Putamen (tissue), 1 donor: ENCODE results near the gene FIGN.

ENCODE experiments used
- DNase-seq: peaks from one replicate; pipeline ENCODE4 v3.0.0-alpha.2; 2016; ENCODE audit warnings: low spot score

Gene FIGN, protein sequence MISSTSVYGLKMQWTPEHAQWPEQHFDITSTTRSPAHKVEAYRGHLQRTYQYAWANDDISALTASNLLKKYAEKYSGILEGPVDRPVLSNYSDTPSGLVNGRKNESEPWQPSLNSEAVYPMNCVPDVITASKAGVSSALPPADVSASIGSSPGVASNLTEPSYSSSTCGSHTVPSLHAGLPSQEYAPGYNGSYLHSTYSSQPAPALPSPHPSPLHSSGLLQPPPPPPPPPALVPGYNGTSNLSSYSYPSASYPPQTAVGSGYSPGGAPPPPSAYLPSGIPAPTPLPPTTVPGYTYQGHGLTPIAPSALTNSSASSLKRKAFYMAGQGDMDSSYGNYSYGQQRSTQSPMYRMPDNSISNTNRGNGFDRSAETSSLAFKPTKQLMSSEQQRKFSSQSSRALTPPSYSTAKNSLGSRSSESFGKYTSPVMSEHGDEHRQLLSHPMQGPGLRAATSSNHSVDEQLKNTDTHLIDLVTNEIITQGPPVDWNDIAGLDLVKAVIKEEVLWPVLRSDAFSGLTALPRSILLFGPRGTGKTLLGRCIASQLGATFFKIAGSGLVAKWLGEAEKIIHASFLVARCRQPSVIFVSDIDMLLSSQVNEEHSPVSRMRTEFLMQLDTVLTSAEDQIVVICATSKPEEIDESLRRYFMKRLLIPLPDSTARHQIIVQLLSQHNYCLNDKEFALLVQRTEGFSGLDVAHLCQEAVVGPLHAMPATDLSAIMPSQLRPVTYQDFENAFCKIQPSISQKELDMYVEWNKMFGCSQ

DNA sequence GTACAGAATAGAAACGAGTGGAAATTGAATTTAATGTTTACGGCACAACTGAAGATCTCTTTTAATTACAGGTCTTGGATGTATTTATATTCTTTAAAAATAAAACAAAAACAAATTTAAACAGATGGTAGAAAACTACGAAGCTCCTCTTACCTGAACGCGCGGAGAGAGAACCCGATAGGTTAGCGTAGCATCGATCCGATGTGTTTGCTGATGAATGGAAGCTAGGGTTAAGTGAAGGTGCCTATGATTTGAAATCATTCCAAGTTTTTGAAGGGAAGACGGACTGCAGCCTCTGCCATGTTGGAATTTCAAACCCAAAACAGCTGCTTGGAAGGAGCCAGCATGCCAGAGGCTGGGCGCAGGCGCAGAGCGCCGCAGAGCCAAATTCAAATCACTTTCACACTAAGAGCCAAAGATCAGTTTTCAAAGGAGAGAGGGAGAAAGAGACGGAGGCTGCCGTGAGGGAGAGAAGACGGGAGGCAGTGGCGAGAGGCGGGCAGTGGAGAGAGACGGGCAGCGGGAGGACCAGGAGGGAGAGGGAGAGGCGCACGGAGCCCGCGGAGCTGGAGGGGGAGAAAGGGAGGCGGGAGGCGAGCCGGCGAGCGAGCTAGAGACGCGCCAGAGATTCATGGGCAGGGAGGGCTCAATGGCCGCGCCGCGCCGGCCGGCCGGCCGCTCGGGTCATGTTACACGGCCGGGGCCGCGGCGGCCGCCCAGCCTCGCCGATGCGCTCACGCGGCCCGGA is at the start of gene FIGN:
Gene FIGN (minus strand): TSS at position 324 of the 748 bp plus-strand sequence. CDS start 1,081 bp downstream, outside the sequence.
- peak; percentile 84 for DNase-seq

DNA sequence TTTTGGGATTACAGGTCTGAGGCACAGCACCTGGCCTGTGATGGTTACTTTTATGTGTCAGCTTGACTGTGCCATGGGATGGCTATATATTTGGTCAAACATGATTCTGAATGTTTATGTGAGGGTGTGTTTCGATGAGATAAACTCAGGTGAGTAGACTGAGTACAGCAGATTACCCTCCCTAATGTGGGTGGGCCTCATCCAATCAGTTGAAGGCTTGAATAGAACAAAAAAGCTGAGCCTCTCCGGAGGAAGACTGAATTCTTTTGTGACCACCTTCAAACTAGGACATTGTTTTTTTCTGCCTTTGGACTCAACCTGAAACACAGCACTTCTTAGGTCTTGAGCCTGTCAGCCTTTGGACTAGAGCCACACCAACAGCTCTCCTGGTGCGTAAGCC is 49.4 kb upstream of the FIGN start:
- no peak for DNase-seq

DNA sequence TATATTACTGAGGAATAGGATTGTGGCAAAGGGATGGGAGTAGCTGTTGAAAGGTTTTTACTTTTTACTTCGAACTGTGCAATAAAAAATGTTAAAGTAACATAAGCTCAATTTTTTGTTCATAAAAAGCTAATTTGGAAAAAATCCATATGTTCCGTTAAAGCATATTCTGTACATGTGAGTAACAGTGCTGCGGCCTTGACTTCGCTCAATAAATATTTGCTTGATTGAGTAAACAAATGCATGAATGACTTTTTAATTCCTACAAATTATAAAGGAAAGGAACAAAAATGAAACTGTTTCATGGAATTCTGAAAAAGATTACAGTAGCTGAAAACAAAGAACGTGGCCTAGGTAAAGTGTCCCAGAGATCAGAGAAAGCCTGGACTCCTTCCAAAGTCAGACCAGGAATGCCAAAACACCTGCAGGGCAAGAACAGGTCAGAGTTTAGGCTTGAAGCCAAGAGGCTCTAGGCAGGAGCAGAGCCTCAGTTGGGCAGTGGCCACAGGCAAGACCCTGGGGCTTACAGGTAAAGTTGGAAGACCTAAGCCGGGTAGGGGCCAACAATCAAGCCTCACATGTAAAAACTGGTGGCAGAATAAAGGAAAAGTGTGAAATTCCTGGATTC is 44.3 kb upstream of the FIGN start:
- no peak for DNase-seq

DNA sequence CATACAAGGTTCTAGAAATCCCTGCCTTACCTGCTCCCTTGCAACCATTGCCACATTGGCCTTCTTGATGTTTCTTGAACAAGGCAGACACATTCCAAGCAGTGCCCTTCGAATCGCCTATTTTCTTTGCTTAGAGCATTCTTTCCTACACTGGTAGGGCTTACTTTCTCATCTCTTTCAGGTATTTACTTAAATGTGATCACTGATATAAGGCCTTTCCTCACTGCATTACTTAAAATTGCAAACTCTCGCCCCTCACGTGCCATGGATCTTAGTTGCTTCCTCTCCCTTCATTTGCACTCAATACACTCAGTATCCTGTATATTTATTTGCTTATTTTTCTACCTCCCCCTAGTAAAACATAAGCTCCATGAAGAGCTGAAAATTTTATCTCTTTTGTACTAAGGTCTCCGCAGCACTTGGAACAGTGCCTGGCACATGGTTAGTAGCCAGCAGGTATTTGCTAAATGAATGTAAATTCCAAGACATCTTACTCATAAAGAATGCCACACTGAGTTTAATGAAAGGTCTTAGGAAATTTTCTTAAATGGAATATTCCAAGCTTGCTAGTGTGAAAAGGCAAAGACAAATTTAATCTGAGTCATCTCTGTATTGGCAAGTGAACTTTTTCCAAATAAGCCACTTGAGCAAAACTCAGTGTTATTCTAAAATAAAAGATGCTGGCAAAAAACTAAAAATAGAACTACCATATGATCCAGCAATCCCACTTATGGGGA is 42.4 kb upstream of the FIGN start:
- DNase-seq = no peak

DNA sequence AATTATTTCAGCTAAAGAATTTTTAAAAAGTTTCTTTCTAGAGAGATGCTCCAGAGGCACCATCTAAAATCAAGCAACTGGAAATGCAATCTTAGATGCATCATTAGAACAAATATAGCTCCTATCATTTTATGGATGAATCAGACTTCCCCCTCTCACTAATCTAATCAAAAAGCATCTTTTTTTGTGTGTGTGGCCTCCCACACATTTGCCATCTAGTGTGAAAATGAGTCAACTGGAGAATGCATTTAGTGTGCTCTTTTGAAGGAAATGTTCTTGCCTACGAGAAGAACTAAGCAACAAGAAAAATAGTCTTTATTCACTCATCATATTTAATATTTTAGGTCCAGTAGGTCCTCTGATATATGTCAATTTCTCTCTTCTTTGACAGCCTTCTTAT is 39.5 kb upstream of the FIGN start:
- DNase-seq = peak; percentile 15

DNA sequence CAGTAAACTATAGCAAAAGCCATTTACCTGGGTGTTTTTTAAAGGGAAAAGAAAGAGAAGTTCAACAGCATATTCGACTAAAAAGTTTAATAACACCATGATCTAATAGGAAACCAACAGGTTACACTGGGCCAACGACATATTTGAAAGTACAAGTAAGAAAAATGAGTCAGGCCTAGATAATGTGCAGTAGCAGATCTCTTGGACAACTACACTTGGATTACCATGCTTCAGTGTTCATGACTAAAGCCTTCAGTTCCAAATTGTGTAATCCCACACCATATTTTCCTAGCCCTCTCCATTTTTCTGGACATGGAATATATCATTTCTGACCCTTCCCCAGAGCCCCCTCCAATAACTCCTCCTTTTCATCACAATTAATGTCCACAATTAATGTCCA is 39.1 kb upstream of the FIGN start:
- no peak for DNase-seq

DNA sequence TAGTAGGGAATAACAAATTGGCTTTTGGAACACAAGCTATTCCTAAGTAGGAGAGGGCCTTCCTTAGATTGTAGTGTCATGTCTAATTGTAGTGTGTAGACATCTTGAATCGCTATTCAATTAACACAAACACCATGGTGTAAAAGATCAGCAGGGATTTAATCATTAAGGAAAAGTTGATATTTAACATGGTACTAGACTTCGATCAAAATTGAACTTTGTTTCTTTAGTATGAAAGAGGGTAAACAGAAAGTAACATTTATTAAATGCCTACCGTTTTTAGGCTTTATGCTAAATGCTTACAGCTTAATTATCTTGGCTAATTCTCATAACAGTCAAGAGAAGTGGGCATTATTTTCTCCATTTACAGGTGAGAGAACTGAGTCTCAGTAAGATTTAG is 37.5 kb upstream of the FIGN start:
- no peak for DNase-seq

DNA sequence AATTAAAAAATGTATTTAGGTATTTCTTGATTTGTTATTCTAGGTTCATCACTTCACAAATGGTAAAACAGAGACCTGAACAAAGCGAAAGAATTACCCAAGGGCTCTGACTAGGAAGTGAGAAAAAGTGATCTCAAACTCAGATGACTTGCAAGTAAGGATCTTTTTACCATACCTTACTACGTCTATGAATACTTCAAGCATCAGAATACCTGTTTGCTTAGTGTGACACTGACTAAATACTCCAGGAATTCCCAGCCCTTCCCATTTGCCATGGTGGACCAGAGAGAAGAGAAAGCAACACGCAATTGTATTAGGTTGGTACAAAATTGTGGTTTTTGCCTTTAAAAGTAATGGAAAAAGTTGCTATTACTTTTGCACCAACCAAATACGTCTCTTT is 35.8 kb upstream of the FIGN start:
- DNase-seq = no peak

DNA sequence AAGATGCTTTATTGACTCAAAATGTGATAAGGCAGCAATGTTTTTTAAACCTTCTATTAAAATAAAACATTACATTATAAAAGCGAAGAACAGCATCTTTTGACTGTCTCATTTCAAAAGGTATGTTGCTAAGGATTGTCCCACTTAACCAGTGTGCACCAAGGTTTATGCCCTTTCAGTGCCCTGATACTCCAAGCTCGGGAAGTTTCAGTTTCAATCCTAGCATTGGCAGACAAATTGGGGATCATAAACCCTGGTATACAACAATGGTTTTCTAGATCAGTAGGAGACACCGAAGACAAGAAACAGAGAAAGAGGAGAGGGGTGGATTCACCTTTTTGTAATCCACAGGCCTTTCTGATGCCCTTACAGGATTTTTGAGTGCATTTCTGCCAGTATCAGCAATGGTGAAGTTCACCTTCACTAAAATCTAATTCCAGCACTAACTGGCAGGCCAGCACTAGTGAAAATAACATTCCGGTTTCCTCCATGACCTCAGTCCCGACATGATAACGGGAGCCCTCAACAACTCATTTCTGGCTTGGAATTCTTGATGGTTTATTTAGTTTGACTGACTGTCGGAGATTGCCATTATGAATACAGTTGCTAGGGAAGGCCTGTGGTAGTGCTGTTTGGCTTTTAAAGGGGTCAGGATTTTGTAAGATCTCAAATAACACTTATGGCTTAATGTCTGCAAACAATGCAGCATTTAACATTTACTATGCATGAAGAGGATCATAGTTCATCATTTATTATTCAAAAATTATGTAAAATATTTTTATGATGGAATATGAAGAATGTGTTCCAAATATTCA is 33.3 kb upstream of the FIGN start:
- no peak for DNase-seq

DNA sequence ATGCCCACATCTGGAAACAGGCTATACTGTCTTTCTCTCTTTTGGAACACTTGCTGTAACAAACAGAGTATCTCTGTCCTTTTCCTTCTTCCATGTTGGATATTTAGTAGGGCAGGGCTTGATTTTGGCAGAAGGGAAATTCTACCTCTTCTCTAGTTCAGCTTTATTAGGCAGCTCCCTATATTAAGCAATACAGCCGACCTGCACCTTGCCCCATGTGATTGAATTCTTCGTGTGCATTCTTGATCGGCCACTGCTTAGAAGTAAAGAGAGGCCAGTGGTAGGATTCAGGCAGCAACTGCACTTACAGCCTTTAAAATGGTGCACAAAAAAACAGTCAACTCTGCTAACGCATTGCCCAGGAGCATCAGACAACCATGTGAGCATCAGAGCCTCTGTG is 31.3 kb upstream of the FIGN start:
- DNase-seq = no peak

DNA sequence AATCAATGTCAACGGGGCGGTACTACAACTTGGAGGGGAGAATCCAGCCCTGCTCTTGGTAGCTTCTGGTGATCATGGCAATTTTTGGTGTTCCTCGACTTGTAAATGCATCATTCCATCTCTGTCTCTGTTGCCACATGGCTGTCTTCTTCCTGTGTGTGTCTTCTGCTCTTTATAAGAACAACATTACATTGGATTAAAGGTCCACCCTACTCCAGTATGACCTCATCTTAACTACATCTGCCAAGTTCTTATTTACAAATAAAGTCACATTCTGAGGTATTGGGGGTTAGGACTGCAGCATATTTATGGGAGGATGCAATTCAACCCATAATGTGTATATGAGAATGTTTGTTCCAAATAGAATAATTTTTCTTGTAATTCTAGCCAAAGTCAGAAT is 28.8 kb upstream of the FIGN start:
- DNase-seq = no peak

DNA sequence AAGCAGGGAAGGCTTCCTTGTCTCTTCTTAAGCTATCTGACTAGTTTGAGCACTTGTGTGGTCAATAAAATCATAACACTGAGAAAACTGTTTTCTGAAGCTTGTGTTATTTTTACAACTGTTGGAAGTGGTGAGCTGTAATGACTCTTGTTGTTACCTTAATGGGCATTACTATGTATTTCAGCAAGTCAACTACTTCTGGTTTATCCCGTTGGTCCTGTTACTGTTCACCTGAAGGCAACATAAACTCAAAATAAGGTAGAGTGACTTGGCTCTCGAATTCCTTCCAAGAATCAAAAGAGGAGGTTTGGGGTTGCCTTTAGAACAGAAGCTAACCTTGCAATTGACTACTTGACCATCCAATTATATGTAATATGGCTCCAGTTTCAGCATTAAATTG is 23.2 kb upstream of the FIGN start:
- DNase-seq = no peak

DNA sequence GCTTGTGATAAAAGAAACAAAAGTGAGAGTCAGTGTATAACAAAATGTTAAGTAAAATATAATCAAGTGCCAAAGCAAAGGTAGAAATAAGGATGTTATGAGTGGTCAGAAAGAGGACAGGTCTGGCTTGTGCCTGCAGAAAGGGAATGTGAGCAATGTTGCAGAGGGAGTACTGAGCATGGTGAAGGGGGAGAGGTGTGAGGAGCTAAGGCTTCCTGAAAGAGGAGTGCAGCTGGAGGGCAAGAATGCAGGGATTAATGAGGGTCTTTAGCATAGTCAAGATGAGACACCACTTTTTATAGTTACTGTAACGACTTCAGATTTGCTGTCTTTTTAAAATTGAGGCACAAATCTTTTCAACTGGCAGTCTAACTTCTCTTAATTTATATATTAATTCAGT is 22.0 kb upstream of the FIGN start:
- DNase-seq = no peak

DNA sequence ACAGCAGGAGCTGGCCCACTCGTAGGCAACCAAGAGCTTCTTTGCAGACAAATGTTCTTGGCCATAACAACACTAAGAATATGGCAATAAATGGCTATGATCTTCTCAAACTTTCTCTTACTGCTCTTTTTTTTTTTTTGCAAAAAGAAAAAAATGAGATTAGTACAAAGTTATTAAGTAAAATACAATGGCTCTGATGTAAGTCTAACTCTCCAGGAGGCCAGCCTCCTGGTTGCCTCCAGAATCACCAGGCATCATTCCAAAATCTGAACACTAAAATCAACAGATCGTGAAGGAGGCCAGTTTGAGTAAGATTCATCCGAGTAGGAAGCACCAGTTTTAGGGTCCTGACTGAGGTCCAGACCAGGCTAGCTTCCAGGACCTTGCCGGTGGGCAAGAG is 20.8 kb upstream of the FIGN start:
- no peak for DNase-seq

DNA sequence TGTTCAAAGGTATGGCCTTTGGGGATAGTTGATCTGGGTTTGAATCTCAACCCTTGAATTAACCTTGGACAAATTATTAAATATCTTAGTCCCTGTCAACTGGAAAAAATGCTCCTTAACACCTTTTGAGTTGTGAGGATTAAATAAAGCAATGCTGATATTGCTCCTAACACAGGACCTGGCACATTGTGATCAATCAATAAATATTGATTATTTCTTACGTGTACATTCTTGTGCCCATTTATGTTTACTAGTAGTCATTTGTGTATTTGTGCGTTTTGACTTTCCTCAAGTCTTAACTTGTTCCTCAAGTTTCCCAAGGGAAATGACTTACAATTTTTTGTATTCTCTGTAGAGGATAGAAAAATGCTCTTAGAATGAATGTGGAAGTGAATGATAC is 19.6 kb upstream of the FIGN start:
- DNase-seq = no peak

DNA sequence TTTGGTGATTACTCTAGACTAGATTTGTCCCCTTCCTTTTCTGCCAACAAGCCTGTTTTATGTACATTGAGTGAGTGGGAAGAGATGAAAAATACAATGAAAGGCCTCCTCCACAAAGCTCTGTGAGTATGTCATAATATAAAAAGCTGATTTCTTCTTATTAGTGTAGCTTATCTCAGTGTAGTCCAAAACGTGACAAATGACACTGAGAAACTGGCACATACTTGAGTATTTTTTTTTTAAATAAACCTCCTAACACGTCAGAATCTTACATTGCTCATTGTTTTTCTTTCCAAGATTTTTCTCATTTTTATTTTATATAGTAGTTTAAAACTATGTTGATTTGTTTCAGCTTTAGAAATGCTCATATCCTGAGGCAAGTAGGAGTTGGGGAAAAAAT is 17.9 kb upstream of the FIGN start:
- DNase-seq = no peak

DNA sequence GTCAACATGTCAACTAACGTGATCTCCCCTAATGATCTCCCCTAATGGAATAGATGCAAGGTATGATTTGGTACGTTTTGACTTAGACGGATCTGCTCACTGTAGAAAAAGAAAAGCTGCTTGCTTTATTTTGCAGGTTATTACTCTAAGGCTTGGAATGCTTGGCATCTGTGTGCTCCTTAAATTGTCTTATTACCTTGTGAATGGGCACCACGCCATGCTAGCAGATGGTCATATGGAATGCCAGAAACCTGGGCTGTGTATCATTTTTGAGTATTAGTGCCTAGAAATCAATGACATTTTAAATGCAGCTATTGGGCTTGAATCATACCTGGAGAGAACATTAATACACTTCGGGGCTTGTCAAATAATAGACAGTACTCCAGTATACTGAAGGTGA is 16.5 kb upstream of the FIGN start:
- DNase-seq = no peak

DNA sequence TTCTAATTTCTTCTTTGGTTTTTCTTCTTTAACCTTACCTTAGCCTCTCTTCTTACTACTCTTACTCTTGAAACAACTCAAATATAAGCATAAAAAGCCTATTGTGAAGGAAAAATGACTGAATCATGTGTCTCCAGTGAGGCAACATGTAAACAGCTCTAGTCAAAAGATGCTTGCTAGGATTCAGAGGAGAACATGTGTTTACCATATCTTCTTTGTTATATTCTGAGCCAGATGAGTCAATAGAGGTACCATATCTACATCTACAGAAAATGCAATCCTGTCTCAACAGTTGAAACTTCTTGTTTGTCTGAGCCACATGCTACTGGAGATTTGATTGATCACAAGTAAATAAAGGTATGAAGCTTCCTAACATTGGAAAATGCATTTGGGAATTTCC is 15.9 kb upstream of the FIGN start:
- DNase-seq = no peak

DNA sequence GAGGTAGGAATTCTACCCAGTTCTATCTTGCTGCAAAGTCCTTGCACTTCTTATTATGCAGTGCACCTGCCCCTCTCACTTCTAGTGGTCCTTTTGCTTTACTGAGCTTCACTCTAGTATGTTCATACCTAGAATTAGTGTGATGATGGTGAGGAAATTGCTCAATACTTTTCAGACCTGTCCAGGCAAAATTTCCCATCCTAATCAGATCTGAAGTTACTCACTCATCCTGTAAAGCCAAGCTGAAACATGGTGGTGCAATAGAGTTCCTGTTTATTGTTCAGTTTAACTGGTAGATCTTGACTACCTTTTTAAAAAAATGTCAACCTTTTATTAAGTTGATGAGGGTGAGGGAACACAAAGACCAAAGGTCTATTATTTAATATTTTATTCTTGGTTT is 12.6 kb upstream of the FIGN start:
- DNase-seq = no peak

DNA sequence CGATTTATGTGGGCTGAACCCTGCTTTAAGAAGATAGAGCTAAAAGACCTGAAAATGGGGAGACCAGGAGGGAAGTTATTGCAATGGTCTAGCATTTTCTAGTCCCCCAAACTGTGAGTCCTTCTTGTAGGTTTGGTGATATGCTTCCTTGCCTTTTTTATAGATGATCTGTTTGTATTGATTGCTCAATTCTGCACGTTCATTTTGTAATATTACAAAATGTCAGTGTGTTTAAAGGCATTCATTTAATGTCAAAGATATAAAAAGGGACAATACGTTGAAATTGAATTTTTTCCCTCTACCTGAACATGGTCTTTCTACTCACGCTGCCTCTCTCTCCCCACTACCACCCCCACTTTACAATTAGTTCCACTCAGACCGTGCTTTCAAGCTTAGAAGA is 5.6 kb upstream of the FIGN start:
- DNase-seq = no peak

DNA sequence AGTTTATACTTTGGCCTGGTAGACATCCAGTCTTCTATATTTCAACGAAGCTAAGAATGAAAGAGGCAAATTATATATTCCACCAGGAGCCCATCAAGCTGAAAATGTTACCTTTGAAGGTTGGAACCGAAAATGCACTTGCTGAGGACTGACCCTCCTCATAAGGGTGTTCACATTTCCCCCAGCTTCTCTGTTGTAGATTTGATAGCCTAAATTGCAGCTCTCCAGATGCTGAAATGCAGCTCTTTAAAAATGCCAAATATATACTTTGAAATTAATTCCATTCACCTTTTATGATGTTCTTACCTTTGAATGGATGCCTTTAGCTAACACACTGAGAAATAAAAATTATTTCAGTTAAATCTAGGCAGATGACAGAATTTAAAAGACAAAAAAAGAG is 1.8 kb upstream of the FIGN start:
- DNase-seq = no peak
